Activated B cell treated with CpG ODN at 0.5 μM for 24 hours (primary cell): ENCODE results near the gene CCNY. TPM values are rescaled to one million over a fixed set of nuclear protein-coding genes. Genes with fewer than 3 reads are reported as not detected.

Experiments
- ATAC-seq: fragments of 200-7000 bp; cut with Tn5 transposase; one replicate; pipeline ENCODE4 v1.10.0; 2021; ENCODE audit warnings: low read depth, mild to moderate bottlenecking, moderate library complexity
- CTCF ChIA-PET: fragments of 350-600 bp; sonication (Branson Sonifier 250); formaldehyde crosslinking; loops from one replicate; lab custom pipeline; 2021; ENCODE audit warnings: antibody characterized with exemption; lab: Charles Lee
- POLR2A ChIA-PET: fragments of 350-600 bp; sonication (Branson Sonifier 250); formaldehyde crosslinking; loops from one replicate; lab custom pipeline; 2021; ENCODE audit warnings: antibody characterized with exemption; lab: Charles Lee
- DNase-seq: peaks from one replicate; pipeline ENCODE4 v3.0.0; 2022
- H3K27ac Mint-ChIP-seq: one replicate; pipeline ENCODE4 v1.8.0; 2020; ENCODE audit warnings: mixed read lengths
- H3K27me3 Mint-ChIP-seq: one replicate; pipeline ENCODE4 v1.8.0; 2021; ENCODE audit warnings: mixed read lengths
- H3K36me3 Mint-ChIP-seq: one replicate; pipeline ENCODE4 v1.8.0; 2021; ENCODE audit warnings: low read depth, mixed read lengths
- H3K4me1 Mint-ChIP-seq: one replicate; pipeline ENCODE4 v1.8.0; 2021; ENCODE audit warnings: mixed read lengths
- H3K4me3 Mint-ChIP-seq: one replicate; pipeline ENCODE4 v1.8.0; 2020; ENCODE audit warnings: mild to moderate bottlenecking, mixed read lengths
- H3K9me3 Mint-ChIP-seq: one replicate; pipeline ENCODE4 v1.8.0; 2020; ENCODE audit warnings: mixed read lengths
- CTCF ChIP-seq: fragments of 200-600 bp; IDR thresholded peaks from one replicate; pipeline ENCODE4 v1.8.0; 2022; ENCODE audit warnings: antibody characterized with exemption, mild to moderate bottlenecking
- intact Hi-C: fragments of 100-400 bp; cut with micrococcal nuclease; formaldehyde crosslinking; loops from one replicate; pipeline ENCODE4 v1.15.1; 2024
- total RNA-seq: library from RNA; stranded (reverse); gene quantifications from 2 replicates; pipeline ENCODE4 v1.2.3, GENCODE V29; 2022

CCNY gene
- total RNA-seq, 1 donor from 2014 or later: 69.2 TPM

- H3K4me3 Mint-ChIP-seq: no peak overlapping the region
- H3K27me3 Mint-ChIP-seq: no peaks in the 10 kb centered on the region
- H3K36me3 Mint-ChIP-seq: peaks cover 35% of the 10 kb centered on the region
- H3K4me1 Mint-ChIP-seq: peaks cover 16% of the 10 kb centered on the region
- DNase-seq (no peak), ATAC-seq (no peak)
- ChIA-PET POLR2A (no interaction called here), CTCF (interaction anchor here (1.4 to 3.4 kb wide), 3 partner anchors 10 to 323 kb away, joined by 4 to 10 read pairs (median 7); no protein-coding TSS in a partner anchor)
- no peak overlapping the region for H3K27ac Mint-ChIP-seq
- intact Hi-C loops: loop anchor here (5.0 kb wide), 3 partner anchors 81 to 1321 kb away; partner anchors contain the start of gene FZD8
- TF ChIP-seq CTCF: no peak
- H3K9me3 Mint-ChIP-seq: no peaks in the 10 kb centered on the region
These were observed 225.4 kb downstream of the CCNY start for GRCh38 chr10:35561715-35562114.

GRCh38 chr10:35562427-35562826 lies 226.1 kb downstream of the CCNY start:
- Mint-ChIP-seq H3K4me3 (no peak overlapping the region), H3K9me3 (no peaks in the 10 kb centered on the region), H3K27ac (no peak overlapping the region), H3K4me1 (peaks cover 16% of the 10 kb centered on the region), H3K27me3 (no peaks in the 10 kb centered on the region), H3K36me3 (peaks cover 39% of the 10 kb centered on the region)
- CTCF ChIA-PET: interaction anchor here (0.9 to 3.4 kb wide), 19 partner anchors 8 to 443 kb away, joined by 3 to 18 read pairs (median 5); no protein-coding TSS in a partner anchor
- POLR2A ChIA-PET: no interaction called here
- ATAC-seq (no peak), DNase-seq (no peak)
- TF ChIP-seq CTCF: no peak
- intact Hi-C loops: loop anchor here (5.0 kb wide), 3 partner anchors 80 to 1320 kb away; partner anchors contain the start of gene FZD8

- POLR2A ChIA-PET: no interaction called here
- H3K9me3 Mint-ChIP-seq: no peaks in the 10 kb centered on the region
- intact Hi-C loops: loop anchor here (1.0 to 5.0 kb wide), 6 partner anchors 79 to 1319 kb away; partner anchors contain the start of gene FZD8
- H3K36me3 Mint-ChIP-seq: peaks cover 42% of the 10 kb centered on the region
- ATAC-seq (peak; percentile 61), DNase-seq (no peak)
- TF ChIP-seq CTCF: peak; percentile 99
- no peak overlapping the region for H3K27ac Mint-ChIP-seq
- peaks cover 16% of the 10 kb centered on the region for H3K4me1 Mint-ChIP-seq
- CTCF ChIA-PET: interaction anchor here (0.6 to 3.4 kb wide), 23 partner anchors 9 to 443 kb away, joined by 3 to 18 read pairs (median 4); no protein-coding TSS in a partner anchor
- H3K27me3 Mint-ChIP-seq: no peaks in the 10 kb centered on the region
- no peak overlapping the region for H3K4me3 Mint-ChIP-seq
These were observed 227.1 kb downstream of the CCNY start for GRCh38 chr10:35563261-35563891.

GRCh38 chr10:35564341-35564968 lies 228.1 kb downstream of the CCNY start:
- no peak overlapping the region for H3K27ac Mint-ChIP-seq
- ATAC-seq (peak; percentile 5), DNase-seq (no peak)
- no peak for TF ChIP-seq CTCF
- intact Hi-C loops: loop anchor here (5.0 kb wide), 3 partner anchors 78 to 1318 kb away; partner anchors contain the start of gene FZD8
- no peaks in the 10 kb centered on the region for H3K27me3 Mint-ChIP-seq
- ChIA-PET CTCF (interaction anchor here (0.9 to 3.4 kb wide), 8 partner anchors 10 to 326 kb away, joined by 3 to 18 read pairs (median 4); no protein-coding TSS in a partner anchor), POLR2A (no interaction called here)
- peaks cover 45% of the 10 kb centered on the region for H3K36me3 Mint-ChIP-seq
- H3K4me3 Mint-ChIP-seq: no peak overlapping the region
- peaks cover 16% of the 10 kb centered on the region for H3K4me1 Mint-ChIP-seq
- H3K9me3 Mint-ChIP-seq: no peaks in the 10 kb centered on the region

GRCh38 chr10:35565602-35566081 lies 229.3 kb downstream of the CCNY start:
- H3K27ac Mint-ChIP-seq: no peak overlapping the region
- no peaks in the 10 kb centered on the region for H3K9me3 Mint-ChIP-seq
- no peak for DNase-seq
- no peak for TF ChIP-seq CTCF
- H3K4me1 Mint-ChIP-seq: peaks cover 16% of the 10 kb centered on the region
- no peak overlapping the region for H3K4me3 Mint-ChIP-seq
- no peaks in the 10 kb centered on the region for H3K27me3 Mint-ChIP-seq
- ChIA-PET POLR2A (no interaction called here), CTCF (interaction anchor here (1.1 kb wide), 1 partner anchor 10 kb away, joined by 3 read pairs; no protein-coding TSS in a partner anchor)
- intact Hi-C loops: no loop called here
- ATAC-seq: no peak
- peaks cover 48% of the 10 kb centered on the region for H3K36me3 Mint-ChIP-seq
